ENCODE data around the gene KDF1. TPM values are rescaled to one million over a fixed set of nuclear protein-coding genes. Genes with fewer than 3 reads are reported as not detected.
A peak's percentile ranks its signal among the peaks of the same experiment; 100 is the strongest.

Gene KDF1
- total and polyA plus RNA-seq, 2 of the 13 experiments (the other 11 are each of a cell fraction or from before 2014, with no cell fraction given), result 1.9 to 4.9 TPM

- peak; percentile 45 for TF ChIP-seq ARID5B (CRISPR knock-in tag; IDR thresholded peaks at IDR 0.05)
- TF ChIP-seq TCF7 (IDR thresholded peaks at IDR 0.05; ENCODE audit: low read depth), result peak; percentile 93
- peak; percentile 15; the same call in 1 of the 2 replicates for TF ChIP-seq TARDBP (CRISPR knock-in tag; IDR thresholded peaks at IDR 0.05)
- peak; percentile 79 for TF ChIP-seq RARA (CRISPR knock-in tag; IDR thresholded peaks at IDR 0.05)
- TF ChIP-seq SALL1 (CRISPR knock-in tag; IDR thresholded peaks at IDR 0.05), result peak; percentile 32; the same call in 1 of the 2 replicates
- no peak for TF ChIP-seq RFX1 (IDR thresholded peaks at IDR 0.05)
- TF ChIP-seq ZBTB49 (CRISPR knock-in tag; IDR thresholded peaks at IDR 0.05; ENCODE audit: borderline replicate concordance), result no peak
- TF ChIP-seq SPEN (CRISPR knock-in tag; IDR thresholded peaks at IDR 0.05; ENCODE audit: low read depth), result peak; percentile 34; the same call in 1 of the 2 replicates
- TF ChIP-seq EEA1 (CRISPR knock-in tag; IDR thresholded peaks at IDR 0.05; ENCODE audit: borderline replicate concordance), result no peak
- TF ChIP-seq TAF1 (CRISPR knock-in tag; IDR thresholded peaks at IDR 0.05), result no peak
- peak; percentile 70; the same call in 1 of the 2 replicates for TF ChIP-seq ERF (CRISPR knock-in tag; IDR thresholded peaks at IDR 0.05)
- TF ChIP-seq, protein P1, sequence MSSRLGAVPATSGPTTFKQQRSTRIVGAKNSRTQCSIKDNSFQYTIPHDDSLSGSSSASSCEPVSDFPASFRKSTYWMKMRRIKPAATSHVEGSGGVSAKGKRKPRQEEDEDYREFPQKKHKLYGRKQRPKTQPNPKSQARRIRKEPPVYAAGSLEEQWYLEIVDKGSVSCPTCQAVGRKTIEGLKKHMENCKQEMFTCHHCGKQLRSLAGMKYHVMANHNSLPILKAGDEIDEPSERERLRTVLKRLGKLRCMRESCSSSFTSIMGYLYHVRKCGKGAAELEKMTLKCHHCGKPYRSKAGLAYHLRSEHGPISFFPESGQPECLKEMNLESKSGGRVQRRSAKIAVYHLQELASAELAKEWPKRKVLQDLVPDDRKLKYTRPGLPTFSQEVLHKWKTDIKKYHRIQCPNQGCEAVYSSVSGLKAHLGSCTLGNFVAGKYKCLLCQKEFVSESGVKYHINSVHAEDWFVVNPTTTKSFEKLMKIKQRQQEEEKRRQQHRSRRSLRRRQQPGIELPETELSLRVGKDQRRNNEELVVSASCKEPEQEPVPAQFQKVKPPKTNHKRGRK (CRISPR knock-in tag; IDR thresholded peaks at IDR 0.05), result no peak
- TF ChIP-seq MBD4 (IDR thresholded peaks at IDR 0.05; ENCODE audit: borderline replicate concordance, low read length), result 0 out of 2 replicates have a peak, but pooled peaks have one; percentile 11
- TF ChIP-seq POLR2A (IDR thresholded peaks at IDR 0.05; ENCODE audit: insufficient read depth in 1 of 2, low read depth in 2 of 2, low read length in 2 of 2), result no peak
- TF ChIP-seq GATAD2A (CRISPR knock-in tag; IDR thresholded peaks at IDR 0.05), result peak; percentile 43
- TF ChIP-seq, protein P2, sequence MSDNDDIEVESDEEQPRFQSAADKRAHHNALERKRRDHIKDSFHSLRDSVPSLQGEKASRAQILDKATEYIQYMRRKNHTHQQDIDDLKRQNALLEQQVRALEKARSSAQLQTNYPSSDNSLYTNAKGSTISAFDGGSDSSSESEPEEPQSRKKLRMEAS (IDR thresholded peaks at IDR 0.05), result 0 out of 2 replicates have a peak, but pooled peaks have one; percentile 49
- TF ChIP-seq POLR2G (IDR thresholded peaks at IDR 0.05; ENCODE audit: low read depth, low read length), result peak; percentile 35; the same call in 1 of the 2 replicates
- TF ChIP-seq ZNF605 (CRISPR knock-in tag; IDR thresholded peaks at IDR 0.05), result 0 out of 2 replicates have a peak, but pooled peaks have one; percentile 50
- TF ChIP-seq CCAR2 (optimal IDR thresholded peaks at IDR 0.05; ENCODE audit: low read depth, low read length), result peak; percentile 60
- TF ChIP-seq TSC22D2 (CRISPR knock-in tag; IDR thresholded peaks at IDR 0.05; ENCODE audit: borderline replicate concordance), result 0 out of 2 replicates have a peak, but pooled peaks have one; percentile 16
- TF ChIP-seq, protein P3, sequence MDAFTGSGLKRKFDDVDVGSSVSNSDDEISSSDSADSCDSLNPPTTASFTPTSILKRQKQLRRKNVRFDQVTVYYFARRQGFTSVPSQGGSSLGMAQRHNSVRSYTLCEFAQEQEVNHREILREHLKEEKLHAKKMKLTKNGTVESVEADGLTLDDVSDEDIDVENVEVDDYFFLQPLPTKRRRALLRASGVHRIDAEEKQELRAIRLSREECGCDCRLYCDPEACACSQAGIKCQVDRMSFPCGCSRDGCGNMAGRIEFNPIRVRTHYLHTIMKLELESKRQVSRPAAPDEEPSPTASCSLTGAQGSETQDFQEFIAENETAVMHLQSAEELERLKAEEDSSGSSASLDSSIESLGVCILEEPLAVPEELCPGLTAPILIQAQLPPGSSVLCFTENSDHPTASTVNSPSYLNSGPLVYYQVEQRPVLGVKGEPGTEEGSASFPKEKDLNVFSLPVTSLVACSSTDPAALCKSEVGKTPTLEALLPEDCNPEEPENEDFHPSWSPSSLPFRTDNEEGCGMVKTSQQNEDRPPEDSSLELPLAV (CRISPR knock-in tag; conservative IDR thresholded peaks at IDR 0.05; ENCODE audit: low read depth), result no peak
Measured at GRCh38 chr1:27003745-27004470, 43.6 kb upstream of the KDF1 start (continued).
